ENCODE results near the gene CNTNAP5. TPM values are rescaled to one million over a fixed set of nuclear protein-coding genes. Genes with fewer than 3 reads are reported as not detected.

The CNTNAP5 gene
- total and polyA plus RNA-seq, 5 donors from 2014 or later: not detected

DNA sequence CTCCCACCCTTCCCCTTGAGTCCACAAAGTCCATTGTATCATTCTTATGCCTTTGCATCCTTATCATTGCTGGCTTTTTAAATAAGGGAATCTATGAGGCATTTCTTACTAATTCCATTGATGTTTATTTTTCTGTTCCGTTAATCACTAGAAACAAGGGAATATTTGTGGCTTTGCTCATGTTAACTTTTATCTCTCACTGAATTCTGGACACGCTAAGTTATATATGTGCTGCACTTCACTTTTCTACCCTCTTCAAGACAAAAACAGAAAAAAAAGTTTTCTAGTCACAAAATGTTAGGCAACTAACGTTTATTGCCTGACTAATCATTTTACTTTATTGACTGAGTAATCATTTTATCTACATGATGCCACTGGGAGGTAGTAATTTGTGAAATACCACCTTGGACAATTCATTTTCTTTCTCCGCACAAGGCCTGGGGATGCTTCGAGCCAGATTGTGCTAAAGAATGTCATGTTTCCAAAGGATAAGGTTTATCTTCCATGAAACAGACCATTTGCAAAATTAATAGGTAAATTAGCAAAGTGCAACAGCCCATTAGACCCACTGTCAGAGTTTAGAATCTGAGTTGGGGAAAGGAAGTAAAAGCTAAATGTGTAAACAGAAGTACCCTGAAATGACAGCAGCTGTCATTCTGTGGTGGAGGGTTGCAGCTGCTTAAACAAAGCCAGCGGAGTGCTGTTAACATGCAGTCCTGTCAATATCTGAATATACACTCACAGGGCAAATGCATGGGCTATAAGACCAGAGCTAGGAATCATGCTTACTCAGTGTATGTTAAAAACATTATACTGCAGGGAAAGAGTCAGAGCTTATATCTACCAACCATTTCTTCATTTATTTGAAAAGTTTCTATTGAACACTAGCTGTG is 658.7 kb downstream of the CNTNAP5 start:
- no peak overlapping the region for H3K27ac ChIP-seq (ENCODE audit: insufficient read depth, low read length, poor library complexity, severe bottlenecking)
- Mint-ChIP-seq H3K4me3 (no peak overlapping the region), H3K27me3 (no peaks in the 10 kb centered on the region), H3K9me3 (peaks cover 0 to 35% (median 7%) of the 10 kb centered on the region in 7 donors), H3K4me1 (no peaks in the 10 kb centered on the region), H3K27ac (no peak overlapping the region), H3K36me3 (no peaks in the 10 kb centered on the region)
- no peak for ATAC-seq (ENCODE audit: low read depth in 2 of 2)
- no peak overlapping the region for H3K4me3 ChIP-seq (ENCODE audit: low read depth, low read length)
- DNase-seq: no peak
- no peaks in the 10 kb centered on the region for H3K36me3 ChIP-seq (ENCODE audit: control insufficient read depth, insufficient read depth, low read length)
- H3K9me3 ChIP-seq (ENCODE audit: control insufficient read depth in 2 of 2, low read length in 2 of 2): peaks cover 0 to 7% of the 10 kb centered on the region in 2 experiments
- H3K4me1 ChIP-seq (ENCODE audit: control insufficient read depth, insufficient read depth, low read length, poor library complexity, severe bottlenecking): no peaks in the 10 kb centered on the region
- no peaks in the 10 kb centered on the region for H3K27me3 ChIP-seq (ENCODE audit: control insufficient read depth, insufficient read depth, low read length)

DNA sequence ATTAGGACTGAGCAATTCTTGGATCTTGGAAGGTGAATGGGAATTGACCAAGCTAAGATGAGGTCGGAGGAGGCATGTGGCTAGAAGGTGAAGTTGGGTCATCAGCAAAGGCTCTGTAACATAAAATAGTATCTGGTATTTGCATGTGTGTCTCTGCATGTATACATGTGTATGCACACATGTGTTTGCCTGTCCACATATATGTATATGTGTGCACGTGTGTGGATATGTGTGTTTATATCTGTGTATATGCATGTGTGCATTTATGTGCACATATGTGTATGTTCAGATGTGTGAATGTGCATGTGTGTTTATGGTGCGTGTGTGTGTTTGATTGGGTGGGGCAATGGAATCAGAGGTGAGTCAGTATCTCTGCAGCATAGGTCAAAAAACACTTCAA is 664.3 kb downstream of the CNTNAP5 start:
- no peak for ATAC-seq (ENCODE audit: low read depth in 2 of 2)
- Mint-ChIP-seq H3K36me3 (no peaks in the 10 kb centered on the region), H3K9me3 (peaks cover 8 to 59% (median 15%) of the 10 kb centered on the region in 7 donors), H3K27me3 (no peaks in the 10 kb centered on the region), H3K4me1 (no peaks in the 10 kb centered on the region), H3K4me3 (no peak overlapping the region), H3K27ac (no peak overlapping the region)
- Histone ChIP-seq H3K27ac (ENCODE audit: insufficient read depth, low read length, poor library complexity, severe bottlenecking) (no peak overlapping the region), H3K4me3 (ENCODE audit: low read depth, low read length) (no peak overlapping the region), H3K9me3 (ENCODE audit: control insufficient read depth in 2 of 2, low read length in 2 of 2) (peaks cover 7 to 25% of the 10 kb centered on the region in 2 experiments), H3K27me3 (ENCODE audit: control insufficient read depth, insufficient read depth, low read length) (no peaks in the 10 kb centered on the region), H3K4me1 (ENCODE audit: control insufficient read depth, insufficient read depth, low read length, poor library complexity, severe bottlenecking) (no peaks in the 10 kb centered on the region), H3K36me3 (ENCODE audit: control insufficient read depth, insufficient read depth, low read length) (no peaks in the 10 kb centered on the region)
- no peak for DNase-seq

DNA sequence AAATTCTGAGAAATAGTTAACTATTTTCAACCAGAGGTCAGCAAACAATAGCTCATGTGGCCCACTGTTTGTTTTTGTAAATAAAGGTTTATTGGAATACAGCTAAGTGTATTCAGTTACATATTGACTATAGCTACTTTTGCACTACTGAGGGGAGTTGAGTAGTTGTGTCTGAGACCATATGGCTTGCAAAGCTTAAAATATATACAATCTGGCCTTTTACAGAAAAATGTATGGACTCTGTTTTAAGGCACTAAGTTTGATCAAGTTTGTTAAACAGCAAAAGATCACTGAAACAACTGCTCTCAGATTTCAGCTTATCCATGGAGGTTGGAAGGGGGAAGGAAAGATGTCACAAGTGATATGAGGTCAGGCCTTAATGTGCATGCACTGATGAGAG is 667.1 kb downstream of the CNTNAP5 start:
- H3K4me3 Mint-ChIP-seq: no peak overlapping the region
- Histone ChIP-seq H3K27me3 (ENCODE audit: control insufficient read depth, insufficient read depth, low read length) (no peaks in the 10 kb centered on the region), H3K36me3 (ENCODE audit: control insufficient read depth, insufficient read depth, low read length) (no peaks in the 10 kb centered on the region), H3K4me3 (ENCODE audit: low read depth, low read length) (no peak overlapping the region), H3K9me3 (ENCODE audit: control insufficient read depth in 2 of 2, low read length in 2 of 2) (peaks cover 8 to 25% of the 10 kb centered on the region in 2 experiments), H3K4me1 (ENCODE audit: control insufficient read depth, insufficient read depth, low read length, poor library complexity, severe bottlenecking) (no peaks in the 10 kb centered on the region), H3K27ac (ENCODE audit: insufficient read depth, low read length, poor library complexity, severe bottlenecking) (no peak overlapping the region)
- no peaks in the 10 kb centered on the region for H3K36me3 Mint-ChIP-seq
- DNase-seq (no peak), ATAC-seq (ENCODE audit: low read depth in 2 of 2) (no peak)
- peaks cover 6 to 48% (median 9%) of the 10 kb centered on the region in 7 donors for H3K9me3 Mint-ChIP-seq
- H3K27me3 Mint-ChIP-seq: no peaks in the 10 kb centered on the region
- no peaks in the 10 kb centered on the region for H3K4me1 Mint-ChIP-seq
- no peak overlapping the region for H3K27ac Mint-ChIP-seq

DNA sequence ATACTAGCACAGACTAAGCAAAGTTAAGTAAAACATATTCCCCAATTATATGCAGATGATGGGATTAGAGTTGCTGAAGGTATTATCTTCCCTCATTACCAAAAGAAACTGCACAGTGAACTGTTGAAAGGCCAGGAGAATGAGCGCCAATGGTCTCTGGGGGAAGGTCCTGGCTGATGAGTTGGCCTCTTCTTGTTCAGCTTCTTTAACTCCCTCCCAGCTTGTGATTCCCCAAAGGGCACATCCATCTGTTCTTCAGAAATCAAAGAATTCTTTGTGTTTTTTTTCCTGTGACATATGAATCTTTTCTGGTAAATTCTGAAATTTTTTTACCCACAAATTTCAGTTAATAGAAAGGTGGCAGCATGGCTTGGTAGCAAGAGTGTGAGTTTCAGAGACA is 667.6 kb downstream of the CNTNAP5 start:
- Histone ChIP-seq H3K27me3 (ENCODE audit: control insufficient read depth, insufficient read depth, low read length) (no peaks in the 10 kb centered on the region), H3K27ac (ENCODE audit: insufficient read depth, low read length, poor library complexity, severe bottlenecking) (no peak overlapping the region), H3K36me3 (ENCODE audit: control insufficient read depth, insufficient read depth, low read length) (no peaks in the 10 kb centered on the region), H3K4me1 (ENCODE audit: control insufficient read depth, insufficient read depth, low read length, poor library complexity, severe bottlenecking) (no peaks in the 10 kb centered on the region), H3K9me3 (ENCODE audit: control insufficient read depth in 2 of 2, low read length in 2 of 2) (peaks cover 8 to 25% of the 10 kb centered on the region in 2 experiments), H3K4me3 (ENCODE audit: low read depth, low read length) (no peak overlapping the region)
- DNase-seq: no peak
- no peaks in the 10 kb centered on the region for H3K27me3 Mint-ChIP-seq
- H3K4me1 Mint-ChIP-seq: no peaks in the 10 kb centered on the region
- no peaks in the 10 kb centered on the region for H3K36me3 Mint-ChIP-seq
- ATAC-seq (ENCODE audit: low read depth in 2 of 2): no peak
- H3K27ac Mint-ChIP-seq: no peak overlapping the region
- H3K9me3 Mint-ChIP-seq: peaks cover 6 to 44% (median 9%) of the 10 kb centered on the region in 7 donors
- H3K4me3 Mint-ChIP-seq: no peak overlapping the region

DNA sequence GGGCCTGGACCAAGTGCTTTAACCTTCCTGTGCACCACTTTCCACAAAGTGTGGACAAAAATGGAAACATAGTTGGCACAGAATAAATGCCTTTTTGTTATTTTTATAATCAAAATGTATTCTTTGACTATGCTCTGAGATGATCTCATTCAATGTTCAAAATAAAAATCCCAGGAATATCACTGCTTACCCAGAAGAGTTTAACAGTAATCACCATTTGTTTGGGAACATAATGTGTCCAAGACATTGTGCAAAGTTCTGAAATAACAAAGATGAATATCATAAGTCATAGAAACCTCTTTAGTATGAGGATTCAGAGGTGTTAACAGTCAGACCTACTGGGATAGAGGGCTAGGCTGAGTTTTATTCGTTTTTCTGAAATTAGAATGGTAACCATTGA is 668.1 kb downstream of the CNTNAP5 start:
- H3K27me3 Mint-ChIP-seq: no peaks in the 10 kb centered on the region
- DNase-seq: no peak
- H3K27ac Mint-ChIP-seq: no peak overlapping the region
- Histone ChIP-seq H3K4me1 (ENCODE audit: control insufficient read depth, insufficient read depth, low read length, poor library complexity, severe bottlenecking) (no peaks in the 10 kb centered on the region), H3K27me3 (ENCODE audit: control insufficient read depth, insufficient read depth, low read length) (no peaks in the 10 kb centered on the region), H3K9me3 (ENCODE audit: control insufficient read depth in 2 of 2, low read length in 2 of 2) (peaks cover 8 to 22% of the 10 kb centered on the region in 2 experiments), H3K36me3 (ENCODE audit: control insufficient read depth, insufficient read depth, low read length) (no peaks in the 10 kb centered on the region), H3K27ac (ENCODE audit: insufficient read depth, low read length, poor library complexity, severe bottlenecking) (no peak overlapping the region), H3K4me3 (ENCODE audit: low read depth, low read length) (no peak overlapping the region)
- H3K4me1 Mint-ChIP-seq: no peaks in the 10 kb centered on the region
- H3K36me3 Mint-ChIP-seq: no peaks in the 10 kb centered on the region
- ATAC-seq (ENCODE audit: low read depth in 2 of 2): no peak
- peaks cover 6 to 40% (median 9%) of the 10 kb centered on the region in 7 donors for H3K9me3 Mint-ChIP-seq
- H3K4me3 Mint-ChIP-seq: no peak overlapping the region

DNA sequence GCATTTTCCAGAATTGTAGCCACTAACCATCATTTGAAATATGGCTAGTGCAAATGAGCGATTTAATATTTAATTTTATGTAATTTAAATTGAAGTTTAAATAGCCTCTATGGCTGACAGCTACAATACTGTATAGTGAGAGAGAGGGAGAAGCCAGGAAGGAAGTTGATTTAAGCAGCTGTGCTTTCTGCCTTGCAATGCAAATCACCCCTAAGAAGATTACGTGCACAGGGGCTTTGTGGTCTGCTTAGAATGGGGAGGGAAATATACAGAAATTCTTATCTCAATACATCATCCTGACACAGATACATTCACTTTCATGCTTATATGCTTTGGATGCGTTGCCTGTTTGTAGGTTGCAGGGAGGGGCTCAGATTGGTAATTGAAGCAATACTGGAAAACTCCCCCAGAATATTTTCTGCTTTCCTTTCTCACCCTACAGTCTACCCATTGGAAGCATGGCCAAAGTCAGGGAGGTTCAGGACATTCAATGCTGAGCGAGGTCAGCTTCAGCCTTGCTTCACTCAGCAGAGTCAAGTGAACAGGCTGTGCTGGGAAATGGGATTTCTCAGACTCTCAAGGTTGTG is 674.0 kb downstream of the CNTNAP5 start:
- DNase-seq (no peak), ATAC-seq (ENCODE audit: low read depth in 2 of 2) (no peak)
- H3K4me1 Mint-ChIP-seq: no peaks in the 10 kb centered on the region
- Histone ChIP-seq H3K27ac (ENCODE audit: insufficient read depth, low read length, poor library complexity, severe bottlenecking) (no peak overlapping the region), H3K4me1 (ENCODE audit: control insufficient read depth, insufficient read depth, low read length, poor library complexity, severe bottlenecking) (no peaks in the 10 kb centered on the region), H3K4me3 (ENCODE audit: low read depth, low read length) (no peak overlapping the region), H3K9me3 (ENCODE audit: control insufficient read depth in 2 of 2, low read length in 2 of 2) (peaks cover 0 to 5% of the 10 kb centered on the region in 2 experiments), H3K27me3 (ENCODE audit: control insufficient read depth, insufficient read depth, low read length) (no peaks in the 10 kb centered on the region), H3K36me3 (ENCODE audit: control insufficient read depth, insufficient read depth, low read length) (no peaks in the 10 kb centered on the region)
- no peaks in the 10 kb centered on the region for H3K36me3 Mint-ChIP-seq
- H3K4me3 Mint-ChIP-seq: no peak overlapping the region
- no peak overlapping the region for H3K27ac Mint-ChIP-seq
- H3K27me3 Mint-ChIP-seq: no peaks in the 10 kb centered on the region
- peaks cover 0 to 19% (median 5%) of the 10 kb centered on the region in 7 donors for H3K9me3 Mint-ChIP-seq

DNA sequence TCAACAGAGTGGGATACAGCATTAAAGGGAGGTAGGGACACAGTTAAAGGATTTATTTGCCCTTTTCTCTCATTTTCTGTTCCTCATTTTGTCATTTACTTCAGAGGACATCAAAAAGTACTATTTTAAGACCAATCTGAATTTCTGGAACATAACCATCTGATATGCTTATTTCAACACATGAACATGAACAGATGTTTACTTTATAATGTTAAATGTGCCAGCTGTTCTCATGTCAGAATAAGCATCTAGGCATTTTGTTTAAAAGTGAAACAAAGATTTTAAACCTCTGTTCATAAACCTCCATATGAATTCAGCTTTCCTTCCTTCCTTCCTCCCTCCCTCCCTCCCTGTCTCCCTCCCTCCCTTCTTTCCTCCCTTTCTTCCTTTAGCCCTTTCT is 677.7 kb downstream of the CNTNAP5 start:
- H3K4me1 Mint-ChIP-seq: no peaks in the 10 kb centered on the region
- no peak for DNase-seq
- Histone ChIP-seq H3K4me3 (ENCODE audit: low read depth, low read length) (no peak overlapping the region), H3K9me3 (ENCODE audit: control insufficient read depth in 2 of 2, low read length in 2 of 2) (peaks cover 0 to 1% of the 10 kb centered on the region in 2 experiments), H3K36me3 (ENCODE audit: control insufficient read depth, insufficient read depth, low read length) (no peaks in the 10 kb centered on the region), H3K4me1 (ENCODE audit: control insufficient read depth, insufficient read depth, low read length, poor library complexity, severe bottlenecking) (no peaks in the 10 kb centered on the region), H3K27me3 (ENCODE audit: control insufficient read depth, insufficient read depth, low read length) (no peaks in the 10 kb centered on the region), H3K27ac (ENCODE audit: insufficient read depth, low read length, poor library complexity, severe bottlenecking) (no peak overlapping the region)
- no peak overlapping the region for H3K27ac Mint-ChIP-seq
- peaks cover 2 to 30% (median 4%) of the 10 kb centered on the region in 7 donors for H3K9me3 Mint-ChIP-seq
- no peaks in the 10 kb centered on the region for H3K36me3 Mint-ChIP-seq
- H3K27me3 Mint-ChIP-seq: no peaks in the 10 kb centered on the region
- H3K4me3 Mint-ChIP-seq: no peak overlapping the region
- no peak for ATAC-seq (ENCODE audit: low read depth in 2 of 2)

Measured in CD4-positive, CD25-positive, alpha-beta regulatory T cell (primary cell).